RWPE2 (cell line): ENCODE results near the gene RANBP3L.

Experiments
- ATAC-seq: fragments of 200-7000 bp; cut with Tn5 transposase; 3 replicates; pipeline ENCODE4 v1.9.1; 2021; ENCODE audit warnings: low read depth
- DNase-seq: peaks from one replicate; pipeline ENCODE4 v3.0.0-alpha.2; 2020; ENCODE audit warnings: low spot score
- H3K27ac ChIP-seq: fragments of 450-650 bp; 2 replicates; pipeline ENCODE4 v1.5.1; 2017; ENCODE audit warnings: mild to moderate bottlenecking; ENCODE audit not compliant: poor library complexity, severe bottlenecking
- H3K27me3 ChIP-seq: fragments of 250-450 bp; sonication (Bioruptor Pico); 2 replicates; pipeline ENCODE4 v1.5.1; 2021; ENCODE audit warnings: mild to moderate bottlenecking, moderate library complexity; ENCODE audit not compliant: insufficient read depth, poor library complexity, severe bottlenecking
- H3K36me3 ChIP-seq: fragments of 250-450 bp; sonication (Bioruptor Pico); 2 replicates; pipeline ENCODE4 v1.5.1; 2020; ENCODE audit warnings: low read depth, mild to moderate bottlenecking, moderate library complexity
- H3K4me1 ChIP-seq: fragments of 250-450 bp; sonication (Bioruptor Pico); 2 replicates; pipeline ENCODE4 v1.5.1; 2021; ENCODE audit warnings: mild to moderate bottlenecking, moderate library complexity; ENCODE audit not compliant: insufficient read depth, poor library complexity, severe bottlenecking
- H3K4me3 ChIP-seq: fragments of 250-450 bp; sonication (Bioruptor Pico); 2 replicates; pipeline ENCODE4 v1.5.1; 2021; ENCODE audit warnings: mild to moderate bottlenecking, moderate library complexity; ENCODE audit not compliant: severe bottlenecking
- H3K9me3 ChIP-seq: fragments of 250-450 bp; sonication (Bioruptor Pico); 2 replicates; pipeline ENCODE4 v1.5.1; 2021; ENCODE audit warnings: mild to moderate bottlenecking, moderate library complexity; ENCODE audit not compliant: severe bottlenecking
- TF ChIP-seq, protein P1 (sequence below): fragments of 450-650 bp; IDR thresholded peaks from one replicate; pipeline ENCODE4 v1.5.1; 2017; ENCODE audit warnings: mild to moderate bottlenecking, moderate library complexity; ENCODE audit not compliant: poor library complexity, severe bottlenecking

Gene RANBP3L

DNA sequence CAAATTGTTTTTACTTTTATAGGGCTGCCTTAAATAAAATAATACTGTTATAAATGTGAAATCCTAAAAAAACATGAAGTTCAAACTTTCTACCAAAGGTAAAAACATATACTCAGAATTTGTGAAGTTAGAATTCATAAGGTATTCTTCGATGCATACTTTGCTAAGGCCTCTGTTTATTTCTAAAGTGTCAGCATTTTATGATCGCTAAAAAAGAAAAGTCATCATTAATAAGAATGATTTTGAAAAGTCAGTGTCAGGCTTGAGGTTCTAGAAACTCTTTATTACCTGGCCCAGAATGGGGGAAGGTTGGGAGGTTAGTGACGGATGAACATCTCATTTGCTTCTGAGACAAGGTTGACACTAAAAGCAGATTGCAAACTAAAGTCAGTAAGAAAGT, 33.8 kb downstream of the RANBP3L start:
- H3K27me3 ChIP-seq: no peaks in the 10 kb centered on the region
- H3K9me3 ChIP-seq: no peaks in the 10 kb centered on the region
- H3K27ac ChIP-seq: no peak overlapping the region
- no peaks in the 10 kb centered on the region for H3K4me1 ChIP-seq
- ATAC-seq (no peak), DNase-seq (no peak)
- no peak overlapping the region for H3K4me3 ChIP-seq
- no peaks in the 10 kb centered on the region for H3K36me3 ChIP-seq
- TF ChIP-seq, protein P1, sequence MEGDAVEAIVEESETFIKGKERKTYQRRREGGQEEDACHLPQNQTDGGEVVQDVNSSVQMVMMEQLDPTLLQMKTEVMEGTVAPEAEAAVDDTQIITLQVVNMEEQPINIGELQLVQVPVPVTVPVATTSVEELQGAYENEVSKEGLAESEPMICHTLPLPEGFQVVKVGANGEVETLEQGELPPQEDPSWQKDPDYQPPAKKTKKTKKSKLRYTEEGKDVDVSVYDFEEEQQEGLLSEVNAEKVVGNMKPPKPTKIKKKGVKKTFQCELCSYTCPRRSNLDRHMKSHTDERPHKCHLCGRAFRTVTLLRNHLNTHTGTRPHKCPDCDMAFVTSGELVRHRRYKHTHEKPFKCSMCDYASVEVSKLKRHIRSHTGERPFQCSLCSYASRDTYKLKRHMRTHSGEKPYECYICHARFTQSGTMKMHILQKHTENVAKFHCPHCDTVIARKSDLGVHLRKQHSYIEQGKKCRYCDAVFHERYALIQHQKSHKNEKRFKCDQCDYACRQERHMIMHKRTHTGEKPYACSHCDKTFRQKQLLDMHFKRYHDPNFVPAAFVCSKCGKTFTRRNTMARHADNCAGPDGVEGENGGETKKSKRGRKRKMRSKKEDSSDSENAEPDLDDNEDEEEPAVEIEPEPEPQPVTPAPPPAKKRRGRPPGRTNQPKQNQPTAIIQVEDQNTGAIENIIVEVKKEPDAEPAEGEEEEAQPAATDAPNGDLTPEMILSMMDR: no peak

DNA sequence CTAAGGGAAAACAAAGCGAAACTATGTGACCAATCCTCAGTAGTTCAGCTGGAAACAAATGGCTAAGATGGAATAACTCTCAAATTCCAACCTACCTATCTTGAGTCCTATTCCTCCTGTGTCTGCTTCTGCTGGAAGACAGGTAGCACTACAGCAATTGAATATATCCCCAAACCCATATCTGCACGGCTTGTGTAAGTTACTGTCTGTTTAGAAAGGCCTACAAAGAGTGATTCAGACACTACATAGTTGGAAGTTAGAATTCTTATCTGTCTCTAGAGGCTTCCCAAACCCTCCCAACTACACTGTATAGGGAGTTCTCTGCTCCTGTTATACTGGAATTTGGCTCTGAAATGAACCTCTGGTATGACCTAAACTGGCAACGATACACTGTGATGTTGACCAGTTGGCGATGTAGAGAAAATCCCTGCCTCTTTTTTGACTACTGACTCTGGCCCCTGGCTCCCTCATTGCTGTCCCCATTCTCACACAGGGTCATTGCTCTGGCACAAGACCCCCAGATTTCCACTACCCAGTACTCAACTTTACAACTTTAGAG, 37.4 kb downstream of the RANBP3L start:
- Histone ChIP-seq H3K4me1 (no peaks in the 10 kb centered on the region), H3K9me3 (no peaks in the 10 kb centered on the region), H3K36me3 (no peaks in the 10 kb centered on the region), H3K4me3 (no peak overlapping the region), H3K27ac (no peak overlapping the region), H3K27me3 (no peaks in the 10 kb centered on the region)
- DNase-seq: no peak
- ATAC-seq: no peak
- TF ChIP-seq, protein P1: no peak

DNA sequence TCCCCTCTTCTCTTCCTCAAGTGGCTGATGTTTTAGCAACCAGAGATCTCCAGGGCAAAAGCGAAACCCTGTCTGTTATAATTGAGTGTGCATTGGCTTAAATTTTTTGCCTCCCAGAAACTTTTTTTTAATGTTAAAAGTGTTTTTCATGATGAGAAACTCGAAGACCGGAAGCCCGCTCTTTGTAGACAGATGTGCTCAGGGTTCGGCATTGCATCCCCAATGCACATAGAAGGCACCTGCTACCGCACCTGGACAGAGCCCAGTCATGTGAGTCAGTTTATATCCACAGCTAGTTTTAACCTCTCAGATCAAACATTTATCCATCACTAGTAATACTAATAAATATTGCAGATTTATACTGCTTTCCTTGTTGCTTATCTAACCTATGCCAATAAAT, 40.5 kb downstream of the RANBP3L start:
- no peak for ATAC-seq
- H3K4me3 ChIP-seq: no peak overlapping the region
- DNase-seq: no peak
- H3K27me3 ChIP-seq: no peaks in the 10 kb centered on the region
- TF ChIP-seq, protein P1: no peak
- no peaks in the 10 kb centered on the region for H3K36me3 ChIP-seq
- no peaks in the 10 kb centered on the region for H3K9me3 ChIP-seq
- H3K27ac ChIP-seq: no peak overlapping the region
- no peaks in the 10 kb centered on the region for H3K4me1 ChIP-seq

DNA sequence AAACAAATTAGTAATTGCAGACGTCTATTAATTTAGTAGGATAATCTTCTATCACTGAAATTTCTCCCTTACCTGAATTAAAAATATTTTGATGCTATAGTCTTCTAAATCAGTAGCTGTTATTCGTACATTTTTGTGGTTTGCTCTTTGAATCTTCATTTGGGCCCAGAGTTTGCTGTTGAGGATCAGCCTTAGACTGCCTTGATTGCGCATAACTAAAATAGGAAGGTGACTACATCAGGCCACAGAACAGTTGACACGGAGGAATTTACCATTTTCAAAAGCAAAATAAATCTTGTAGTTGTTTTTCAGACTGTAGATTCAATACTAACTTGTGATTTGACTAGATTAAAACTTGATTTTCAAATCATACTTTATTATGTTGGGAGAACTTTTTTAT, 48.1 kb downstream of the RANBP3L start:
- TF ChIP-seq, protein P1: no peak

DNA sequence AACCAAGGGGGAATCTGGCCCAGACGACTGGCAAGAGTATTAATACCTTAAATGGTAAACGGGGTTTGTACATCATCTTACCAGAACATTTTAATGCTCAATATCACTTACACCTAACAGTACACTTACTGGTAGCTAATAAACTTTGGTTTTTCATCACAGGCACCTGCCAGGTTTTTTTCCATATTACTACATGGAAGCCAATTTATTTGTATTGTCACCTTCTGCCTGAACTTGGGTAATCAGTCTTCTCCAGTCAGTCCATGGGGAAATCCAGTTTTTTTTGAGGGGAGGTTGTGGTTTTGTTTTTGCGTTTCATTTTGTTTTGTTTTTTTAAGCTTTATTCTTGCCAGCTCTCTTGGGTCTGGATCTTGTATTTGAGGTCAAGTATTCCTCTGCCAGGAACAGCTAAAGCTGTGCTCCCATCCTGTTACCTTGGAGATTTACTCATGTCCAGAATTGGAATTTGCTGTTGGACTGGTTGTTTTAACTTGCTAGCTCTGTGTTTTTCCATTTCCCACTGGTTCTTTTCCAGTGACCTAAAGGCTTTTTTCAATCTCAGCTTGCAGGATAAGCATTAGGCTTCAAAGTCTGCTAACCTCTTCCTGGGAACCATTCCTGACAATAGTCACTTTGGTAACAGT, 48.9 kb downstream of the RANBP3L start:
- Histone ChIP-seq H3K36me3 (no peaks in the 10 kb centered on the region), H3K27ac (no peak overlapping the region), H3K9me3 (no peaks in the 10 kb centered on the region), H3K4me3 (no peak overlapping the region), H3K4me1 (no peaks in the 10 kb centered on the region), H3K27me3 (no peaks in the 10 kb centered on the region)
- TF ChIP-seq, protein P1: no peak
- DNase-seq (no peak), ATAC-seq (no peak)

More for the DNA sequence above, 48.1 kb downstream of the RANBP3L start:
- H3K36me3 ChIP-seq: no peaks in the 10 kb centered on the region
- no peak for DNase-seq
- H3K4me1 ChIP-seq: no peaks in the 10 kb centered on the region
- no peak overlapping the region for H3K27ac ChIP-seq
- H3K4me3 ChIP-seq: no peak overlapping the region
- H3K9me3 ChIP-seq: no peaks in the 10 kb centered on the region
- H3K27me3 ChIP-seq: no peaks in the 10 kb centered on the region
- no peak for ATAC-seq
